ENCODE results near the gene MRPL41.
"Not testable (repeated sequence)": the region's sequence is repeated elsewhere in the genome, so short reads cannot be mapped to it uniquely, and the experiment has no call there.

Gene MRPL41

DNA sequence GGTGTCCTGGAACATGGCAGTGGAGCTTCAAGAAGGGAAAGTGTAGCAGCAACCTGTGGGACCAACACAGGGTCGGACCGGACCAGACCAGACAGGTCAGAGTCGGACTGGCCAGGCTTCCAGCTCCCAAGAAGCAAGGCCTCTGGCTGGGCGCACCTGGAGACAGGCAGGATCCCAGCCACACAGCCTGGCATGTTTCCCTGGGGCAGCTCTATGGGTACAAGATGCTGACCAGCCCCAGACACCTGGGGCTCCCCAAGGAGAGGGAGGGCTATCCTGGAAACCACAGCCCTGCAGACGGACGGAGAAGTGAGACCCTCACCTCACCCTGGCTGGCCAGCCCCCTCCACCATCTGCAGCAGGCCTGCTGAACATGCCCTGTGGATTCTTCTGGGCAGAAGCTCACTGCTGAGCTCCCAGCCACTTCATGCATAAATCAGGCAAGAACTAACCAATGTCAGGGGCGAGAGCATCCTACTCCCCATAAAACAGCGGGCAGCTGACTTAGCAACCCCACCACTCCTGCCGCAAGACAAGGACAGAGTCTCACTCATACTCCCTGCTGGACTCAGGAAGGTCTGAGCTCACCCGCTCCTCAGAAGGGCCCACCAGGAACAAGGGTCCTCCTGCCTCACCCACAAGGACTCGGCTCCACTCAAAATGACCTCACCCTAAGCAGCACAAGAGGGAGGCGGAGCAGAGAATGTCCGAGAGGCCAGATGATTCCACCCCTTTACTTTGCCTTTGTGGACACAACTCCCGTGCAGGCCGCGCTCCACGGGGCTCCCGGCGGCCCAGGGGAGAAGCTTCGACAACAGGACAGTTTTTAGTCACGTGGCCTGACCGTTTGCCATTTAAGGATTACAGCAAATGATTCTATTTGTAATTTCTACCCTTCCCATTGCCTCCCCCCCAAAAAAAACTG lies 29.9 kb downstream of the MRPL41 start:
- DNase-seq (ENCODE audit: insufficient read length, low spot score) (no peak), FAIRE-seq (no peak)

DNA sequence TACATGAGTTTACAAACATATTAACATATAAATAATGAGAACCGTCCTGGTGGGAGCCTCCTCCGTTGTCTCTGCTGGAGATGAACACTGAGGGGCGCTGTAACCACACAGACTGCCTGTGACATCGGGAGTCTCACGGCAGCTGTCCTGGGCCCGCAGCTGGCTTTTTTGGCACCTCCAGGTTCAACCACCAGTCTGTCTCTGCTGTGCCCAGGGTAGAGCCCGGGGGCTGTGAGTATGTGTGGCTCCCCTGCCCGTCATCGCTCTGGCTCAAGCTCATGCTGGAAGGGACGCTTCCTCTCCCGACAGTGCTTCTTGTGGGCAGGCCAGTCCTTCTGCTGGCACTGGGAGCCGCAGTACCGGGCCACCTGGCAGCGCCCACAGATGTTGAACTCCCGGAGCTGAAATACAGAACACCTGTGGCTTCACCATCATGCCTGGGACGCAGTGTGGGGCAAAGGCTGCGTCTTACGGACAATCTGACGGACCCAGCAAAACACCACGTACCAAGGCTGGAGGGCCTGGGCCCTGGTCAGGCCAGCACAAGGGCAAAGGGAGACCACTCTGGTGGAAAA lies 30.7 kb downstream of the MRPL41 start:
- FAIRE-seq (no peak), DNase-seq (ENCODE audit: insufficient read length, low spot score) (no peak)

DNA sequence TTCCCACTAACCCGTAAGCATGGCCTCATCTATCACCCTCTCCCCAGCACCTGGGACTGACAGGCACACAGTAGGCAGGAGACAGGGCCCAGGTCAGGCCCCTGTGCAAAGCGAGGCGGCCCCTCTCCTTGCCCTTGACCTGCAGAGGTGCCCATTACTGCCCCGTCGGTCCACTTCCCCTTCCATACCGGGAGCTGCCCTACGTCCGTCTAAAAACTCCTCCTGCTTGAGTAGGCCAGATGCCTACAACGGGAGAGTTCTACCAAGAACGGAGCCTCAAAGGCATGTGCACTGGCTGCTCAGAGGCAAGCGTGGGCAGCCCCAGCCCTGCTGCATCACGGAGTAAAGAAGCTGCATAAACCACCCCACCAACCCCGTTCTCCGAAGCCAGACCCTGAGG lies 31.7 kb downstream of the MRPL41 start:
- DNase-seq (ENCODE audit: insufficient read length, low spot score) = no peak
- FAIRE-seq = no peak

DNA sequence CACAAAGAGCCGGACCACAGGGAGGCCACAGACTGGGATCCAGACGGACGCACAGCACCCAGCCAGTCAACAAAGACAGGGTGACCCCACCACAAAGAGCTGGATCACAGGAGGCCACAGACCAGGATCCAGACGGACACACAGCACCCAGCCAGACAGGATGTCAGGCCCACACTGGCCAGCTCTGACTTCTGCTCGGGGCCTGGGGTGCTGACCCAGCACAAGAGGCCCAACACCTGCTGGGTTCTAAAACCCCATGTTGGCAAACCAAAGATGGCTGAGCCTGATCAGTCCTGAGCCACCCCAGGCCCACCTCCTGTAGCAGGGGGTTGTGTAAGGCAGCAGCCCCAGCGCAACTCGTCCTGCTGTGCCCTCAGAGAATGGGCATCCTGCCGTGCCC lies 32.3 kb downstream of the MRPL41 start:
- FAIRE-seq = no peak
- DNase-seq (ENCODE audit: insufficient read length, low spot score) = no peak

DNA sequence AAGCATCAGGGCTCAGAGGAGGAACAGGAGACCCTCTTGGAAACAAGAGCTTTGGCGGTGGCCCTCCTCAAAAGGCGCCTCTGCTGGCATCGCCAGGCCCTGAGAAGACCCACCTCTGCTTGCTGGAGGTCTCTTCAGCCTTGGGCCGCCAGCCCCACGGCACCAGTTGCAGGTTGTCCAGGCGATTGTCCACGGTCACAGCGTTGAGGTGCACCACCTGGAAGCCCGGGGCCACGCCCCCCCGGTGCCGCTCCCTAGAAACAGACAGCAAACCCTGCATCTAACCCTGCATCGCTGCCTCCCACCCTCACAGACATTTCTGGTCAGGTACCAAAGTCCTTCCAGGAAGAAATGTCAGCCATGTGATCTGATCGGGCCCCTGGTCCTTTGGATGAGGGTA lies 35.2 kb downstream of the MRPL41 start:
- FAIRE-seq = no peak
- no peak for DNase-seq (ENCODE audit: insufficient read length, low spot score)

DNA sequence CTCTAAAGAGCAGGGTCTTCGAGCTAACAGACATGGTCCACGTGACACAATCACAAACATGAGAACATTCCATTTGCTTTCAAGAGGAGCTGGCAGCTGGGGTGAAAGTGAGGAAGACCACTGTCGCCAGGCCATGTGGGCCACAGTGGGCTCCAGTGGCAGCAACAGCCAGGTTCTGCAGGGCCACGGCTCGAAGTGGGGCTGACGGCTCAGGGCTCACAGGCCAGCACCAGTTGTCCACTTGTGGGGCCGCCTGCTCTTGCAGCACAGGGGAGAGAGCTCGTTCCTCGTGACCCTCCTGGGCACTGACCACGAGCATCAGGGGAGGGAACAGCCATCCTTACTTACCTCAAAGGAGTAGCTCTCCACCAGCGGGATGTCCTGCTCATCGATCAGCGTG lies 36.6 kb downstream of the MRPL41 start:
- DNase-seq (ENCODE audit: insufficient read length, low spot score) (no peak), FAIRE-seq (no peak)

DNA sequence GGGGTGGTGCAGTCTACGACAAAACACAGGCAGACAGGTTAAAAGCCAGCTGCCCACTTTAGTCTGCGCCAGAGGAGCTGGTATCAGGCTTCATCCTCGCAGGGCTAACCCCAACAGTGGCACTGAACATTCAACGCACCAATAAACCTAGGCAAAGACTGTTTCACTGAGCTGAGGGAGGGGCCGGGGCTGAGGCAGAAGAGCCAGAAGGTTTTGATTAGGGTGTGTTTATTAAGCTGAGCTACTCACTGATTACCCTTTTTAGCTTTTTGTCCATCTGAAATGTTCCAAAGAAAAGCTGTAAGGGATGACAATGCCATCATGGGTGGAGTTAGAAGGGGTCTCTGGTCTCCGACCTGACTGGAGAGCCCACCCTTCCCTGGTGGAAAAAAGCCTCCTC lies 37.2 kb downstream of the MRPL41 start:
- no peak for DNase-seq (ENCODE audit: insufficient read length, low spot score)
- no peak for FAIRE-seq

GRCh38 chr9:137589441-137590122 lies 37.9 kb downstream of the MRPL41 start:
- FAIRE-seq = no peak
- DNase-seq (ENCODE audit: insufficient read length, low spot score) = no peak

- FAIRE-seq (no peak), DNase-seq (ENCODE audit: insufficient read length, low spot score) (no peak)
Measured at GRCh38 chr9:137590123-137590468, 38.4 kb downstream of the MRPL41 start.

DNA sequence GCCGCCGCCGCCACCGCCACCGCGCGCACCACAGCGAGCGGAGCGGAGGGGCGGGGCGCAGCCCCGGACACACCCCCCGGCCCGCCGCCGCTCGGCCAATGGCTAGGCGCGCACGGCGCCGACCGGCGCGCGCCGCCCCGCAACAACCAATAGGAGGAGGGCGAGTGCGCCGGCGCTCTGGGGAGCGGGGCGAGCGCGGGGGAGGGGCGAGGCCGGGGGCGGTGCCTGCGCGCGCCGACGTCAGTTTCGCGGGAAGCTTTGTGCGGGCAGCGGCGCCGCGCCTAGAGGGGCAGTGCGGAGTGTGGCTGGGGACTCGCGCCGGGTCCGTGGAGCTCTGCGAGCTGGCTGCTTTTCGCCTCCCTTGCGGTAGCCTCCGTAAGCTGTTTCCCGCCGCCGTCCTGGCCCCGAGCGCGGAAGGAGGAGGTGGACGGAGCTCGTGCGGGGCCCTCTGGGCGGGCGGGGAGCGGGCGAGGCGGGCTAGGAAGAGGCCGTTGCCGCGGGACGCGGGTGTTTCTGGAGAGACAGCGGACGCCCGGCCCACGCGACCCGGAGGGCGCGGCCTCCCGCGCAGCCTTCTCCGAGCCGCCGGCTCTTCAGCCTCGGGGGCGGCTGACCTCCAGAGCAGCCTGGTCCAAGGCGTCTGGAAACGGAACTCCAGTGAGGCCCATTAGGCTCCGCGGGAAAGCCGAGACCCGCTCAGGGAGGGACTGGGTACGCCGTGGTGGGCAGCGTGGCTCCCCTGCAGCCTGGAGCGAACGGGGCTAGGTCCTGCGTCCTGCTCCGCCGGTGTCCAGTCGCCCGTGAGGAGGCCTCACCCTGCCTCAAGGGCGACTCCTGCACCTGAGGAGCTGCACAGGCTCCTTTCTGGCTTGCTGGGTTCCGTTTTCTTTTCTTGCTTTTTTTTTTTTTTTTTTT lies 39.0 kb downstream of the MRPL41 start, which contains the start of gene ZMYND19:
Gene ZMYND19, minus strand, starts transcription at position 44 of the 915 bp plus-strand sequence. CDS start 249 bp downstream, outside the sequence.
- peak; percentile 94 for DNase-seq (ENCODE audit: insufficient read length, low spot score)

DNA sequence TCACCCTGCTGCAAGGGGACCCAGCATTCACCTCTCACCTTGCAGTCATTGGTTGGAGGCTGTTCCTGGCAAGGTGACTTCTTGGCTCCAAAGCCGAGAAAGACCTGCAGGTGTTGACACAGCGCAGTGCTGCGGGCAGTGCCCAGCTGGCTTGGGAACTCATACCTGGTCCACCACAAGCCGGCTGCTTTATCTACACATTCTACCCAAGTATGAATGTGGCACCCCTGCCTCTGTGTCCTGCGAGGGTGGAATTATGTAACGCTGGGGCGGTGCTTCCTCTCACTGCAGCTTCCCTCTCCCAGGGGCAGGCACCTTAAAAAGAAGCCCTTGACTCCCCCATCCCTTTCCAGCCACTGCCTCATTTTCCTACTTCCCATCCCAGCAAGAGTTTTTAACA lies 41.1 kb downstream of the MRPL41 start:
- FAIRE-seq = no peak
- DNase-seq (ENCODE audit: insufficient read length, low spot score) = no peak

More for the DNA sequence above, 39.0 kb downstream of the MRPL41 start, which contains the start of gene ZMYND19:
- peak; percentile 96 for FAIRE-seq

DNA sequence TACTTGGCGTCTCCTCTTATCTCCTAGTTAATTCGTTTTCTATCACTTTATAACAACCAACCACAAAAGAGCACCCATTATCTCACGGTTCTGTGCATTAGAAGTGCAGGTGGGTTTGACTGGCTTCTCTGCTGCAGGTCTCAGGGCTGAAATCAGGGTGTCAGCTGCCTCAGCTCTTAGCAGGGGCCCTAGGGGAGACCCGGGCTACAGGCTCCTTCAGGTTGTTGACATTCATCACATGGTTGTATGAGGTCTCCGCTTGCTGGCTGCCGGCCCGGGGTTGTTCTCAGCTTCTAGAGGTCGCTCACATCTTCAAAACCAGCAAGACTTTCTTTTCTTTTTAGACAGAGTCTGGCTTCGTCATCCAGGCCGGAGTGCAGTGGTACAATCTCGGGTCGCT lies 41.5 kb downstream of the MRPL41 start:
- no peak for FAIRE-seq

GRCh38 chr9:137596577-137596976 lies 44.9 kb downstream of the MRPL41 start:
- not testable (repeated sequence) for FAIRE-seq; DNase-seq (ENCODE audit: insufficient read length, low spot score)

More for the DNA sequence above, 41.5 kb downstream of the MRPL41 start:
- DNase-seq (ENCODE audit: insufficient read length, low spot score) = no peak

DNA sequence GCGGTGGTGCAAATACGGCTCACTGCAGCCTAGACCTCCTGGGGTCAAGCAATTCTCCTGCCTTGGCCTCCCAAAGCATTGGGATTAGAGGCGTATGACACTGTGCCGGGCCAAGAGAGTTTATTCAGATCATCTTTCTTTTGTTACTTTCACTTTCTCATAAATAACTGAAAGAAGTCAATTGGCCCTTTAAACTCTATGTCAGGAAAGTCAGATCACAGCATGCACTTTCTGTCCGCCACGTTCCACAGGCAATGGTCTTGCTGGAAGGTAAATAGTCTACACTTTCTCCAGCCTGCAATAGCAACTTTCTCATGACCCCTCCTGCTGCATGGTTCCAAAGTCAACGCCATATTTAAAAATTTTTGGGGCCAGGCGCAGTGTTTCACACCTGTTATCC lies 47.3 kb downstream of the MRPL41 start:
- FAIRE-seq = no peak
- DNase-seq (ENCODE audit: insufficient read length, low spot score) = no peak

All from HTR-8/SVneo (cell line).